Spinal cord (tissue), 10 donors: Measurements from ENCODE around the gene SCAMP4. TPM values are rescaled to one million over a fixed set of nuclear protein-coding genes. Genes with fewer than 3 reads are reported as not detected.

Experiments used
- DNase-seq, 6 donors: peaks; one replicate each; pipeline versions ENCODE4 v3.0.0 to v3.0.0-alpha.2; 2013 to 2015; ENCODE audit warnings: low spot score in 6 of 6, low read depth in 4 of 6
- H3K27ac ChIP-seq: one replicate; pipeline ENCODE4 v1.5.1; 2013; ENCODE audit warnings: low read depth, low read length, control low read depth
- H3K27me3 ChIP-seq: one replicate; pipeline ENCODE4 v1.6.1; 2013; ENCODE audit warnings: low read length; ENCODE audit not compliant: control insufficient read depth, insufficient read depth
- H3K36me3 ChIP-seq: one replicate; pipeline ENCODE4 v1.6.1; 2013; ENCODE audit warnings: low read length; ENCODE audit not compliant: control insufficient read depth, insufficient read depth
- H3K4me1 ChIP-seq: one replicate; pipeline ENCODE4 v1.6.1; 2013; ENCODE audit warnings: low read length; ENCODE audit not compliant: control insufficient read depth, insufficient read depth
- H3K4me3 ChIP-seq: one replicate; pipeline ENCODE4 v1.5.1; 2013; ENCODE audit warnings: low read depth, low read length, control low read depth
- H3K9me3 ChIP-seq: one replicate; pipeline ENCODE4 v1.6.1; 2013; ENCODE audit warnings: low read length; ENCODE audit not compliant: control insufficient read depth, insufficient read depth
- WGBS: methylation state at CpG from one replicate; pipeline ENCODE4 v1.1.5; 2013; ENCODE audit warnings: missing lambda C conversion rate; ENCODE audit not compliant: insufficient coverage; 5-methylcytosine and 5-hydroxymethylcytosine counted together
- polyA plus RNA-seq, 2 donors: library from polyadenylated mRNA; unstranded; fragments of 120-200 nt; gene quantifications; one replicate each; pipeline ENCODE4 v1.2.1, GENCODE V29; 2013; ENCODE audit not compliant: insufficient read length in 2 of 2
- total RNA-seq, 2 donors: library from RNA; depleted of rRNA in 1 of 2; stranded (reverse); fragments of 120-200 nt in 1 of 2; fragments of >200 nt in 1 of 2; gene quantifications; one replicate each; pipeline versions ENCODE4 v1.2.3 to v1.2.4, GENCODE V29; 2013 to 2014
- donor health status: healthy.

Gene SCAMP4
- total and polyA plus RNA-seq, 4 donors, result 25.2 to 112 (median 66.6) TPM

DNA sequence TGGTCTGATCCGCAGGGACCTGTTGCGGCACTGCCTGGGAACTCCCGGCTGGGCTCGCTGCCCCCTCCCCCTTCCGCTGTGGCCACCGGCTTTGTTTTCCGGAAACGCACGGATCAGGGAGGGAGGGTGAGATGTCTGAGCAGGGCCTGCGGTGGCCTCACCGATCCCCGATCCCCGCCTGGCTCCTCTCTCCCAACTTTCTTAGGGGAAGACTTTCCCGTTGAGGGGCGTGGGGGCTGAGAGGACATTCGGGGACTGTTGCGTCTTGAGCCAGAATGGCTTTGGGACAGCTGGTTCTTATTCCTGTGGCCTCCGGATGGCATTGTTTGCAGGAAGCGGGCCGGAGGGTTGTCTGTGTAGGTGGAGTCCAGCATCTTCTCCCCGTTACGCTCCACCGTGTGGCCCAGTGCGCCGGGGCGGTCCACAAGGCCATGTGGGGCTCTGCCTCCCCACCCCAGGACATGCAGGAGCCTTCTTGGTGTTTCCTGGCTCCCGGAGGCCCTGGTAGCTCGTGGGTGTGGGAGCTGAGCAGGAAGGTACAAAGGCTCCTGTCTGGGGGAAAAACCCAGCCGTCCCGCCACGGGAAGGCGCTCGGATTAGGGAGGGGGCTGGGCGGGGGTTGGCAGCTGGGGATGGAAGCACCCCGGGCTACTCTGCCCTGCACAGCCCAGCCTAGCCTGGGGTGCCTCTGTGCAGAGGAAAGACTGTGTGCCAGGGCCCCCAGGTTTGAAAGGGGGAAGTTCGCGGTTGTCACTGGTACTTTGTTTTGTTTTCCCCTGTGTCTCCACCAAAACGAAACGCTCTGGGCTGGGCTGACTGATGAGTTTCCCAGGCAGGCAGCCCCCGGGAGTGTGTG is 37.1 kb downstream of the SCAMP4 start:
- Histone ChIP-seq H3K9me3 (no peaks in the 10 kb centered on the region), H3K4me1 (peaks cover 43% of the 10 kb centered on the region), H3K4me3 (peak overlapping the region; percentile 69), H3K27me3 (no peaks in the 10 kb centered on the region), H3K27ac (peak overlapping the region; percentile 67), H3K36me3 (peaks cover 27% of the 10 kb centered on the region)
- peak in 2 of 6 donors; percentile 69 to 72 for DNase-seq
- under 1% methylated on average over 34 of the region's 40 CpGs for WGBS

DNA sequence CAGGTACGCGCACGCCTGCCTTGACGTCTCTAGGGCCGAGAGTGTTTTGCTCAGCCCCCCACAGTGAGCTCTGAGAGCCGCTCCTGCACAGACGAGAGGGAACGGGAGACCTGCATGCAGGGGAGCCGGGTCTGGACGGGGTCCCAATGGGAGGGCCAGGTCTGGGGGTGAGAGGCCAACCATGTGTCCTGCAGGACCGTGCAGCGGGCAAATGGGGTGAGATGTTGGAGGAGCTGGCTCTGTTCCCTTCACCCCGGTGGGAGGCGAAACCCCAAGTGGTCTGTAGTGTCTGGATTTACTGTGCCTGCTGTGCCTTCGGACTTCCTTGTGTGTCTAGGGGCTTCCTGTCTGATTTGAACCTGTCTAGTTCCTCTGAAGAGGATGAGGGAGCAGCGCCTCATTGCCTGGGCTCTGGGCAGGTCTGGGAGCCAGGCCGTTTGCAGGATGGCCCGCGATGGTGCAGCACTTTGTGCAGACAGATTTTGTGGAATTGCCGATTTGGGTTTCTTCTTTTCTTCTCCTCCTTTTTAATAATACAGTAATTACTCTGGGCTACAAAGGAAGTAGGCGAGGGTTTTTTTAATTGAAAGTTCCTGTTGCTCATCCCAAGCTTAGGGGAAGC is 37.8 kb downstream of the SCAMP4 start:
- peak in 1 of 6 donors; percentile 26 for DNase-seq
- H3K9me3 ChIP-seq, result no peaks in the 10 kb centered on the region
- peaks cover 33% of the 10 kb centered on the region for H3K36me3 ChIP-seq
- H3K4me1 ChIP-seq, result peaks cover 43% of the 10 kb centered on the region
- no peaks in the 10 kb centered on the region for H3K27me3 ChIP-seq
- peak overlapping the region; percentile 69 for H3K4me3 ChIP-seq
- no peak overlapping the region for H3K27ac ChIP-seq
- 12% methylated on average over 16 of the region's 21 CpGs for WGBS

DNA sequence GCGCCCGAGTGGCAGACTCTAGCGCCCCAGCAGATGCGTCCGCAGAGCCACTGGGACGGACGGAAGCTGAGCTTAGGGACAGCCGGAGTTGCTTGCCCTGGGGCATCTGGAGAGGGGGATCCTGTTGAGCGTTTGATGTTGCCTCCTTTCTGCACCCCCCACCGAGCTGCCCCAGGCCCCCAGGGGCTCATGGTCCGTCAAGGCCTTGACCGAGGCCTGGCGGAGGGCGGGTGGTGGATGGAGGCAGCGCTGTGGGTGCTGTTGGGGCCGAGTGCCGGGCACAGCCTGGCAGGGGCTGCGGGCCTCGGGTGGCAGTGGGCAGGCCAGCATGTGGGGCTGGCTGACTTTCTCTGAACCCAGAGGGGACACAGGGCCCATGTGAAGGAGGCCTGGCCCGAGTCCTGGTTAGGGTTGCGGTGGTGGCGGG is 38.5 kb downstream of the SCAMP4 start:
- Histone ChIP-seq H3K27ac (no peak overlapping the region), H3K27me3 (no peaks in the 10 kb centered on the region), H3K36me3 (peaks cover 36% of the 10 kb centered on the region), H3K9me3 (no peaks in the 10 kb centered on the region), H3K4me1 (peaks cover 43% of the 10 kb centered on the region), H3K4me3 (no peak overlapping the region)
- DNase-seq, result no peak
- WGBS, result 79% methylated on average over 22 of the region's 22 CpGs

DNA sequence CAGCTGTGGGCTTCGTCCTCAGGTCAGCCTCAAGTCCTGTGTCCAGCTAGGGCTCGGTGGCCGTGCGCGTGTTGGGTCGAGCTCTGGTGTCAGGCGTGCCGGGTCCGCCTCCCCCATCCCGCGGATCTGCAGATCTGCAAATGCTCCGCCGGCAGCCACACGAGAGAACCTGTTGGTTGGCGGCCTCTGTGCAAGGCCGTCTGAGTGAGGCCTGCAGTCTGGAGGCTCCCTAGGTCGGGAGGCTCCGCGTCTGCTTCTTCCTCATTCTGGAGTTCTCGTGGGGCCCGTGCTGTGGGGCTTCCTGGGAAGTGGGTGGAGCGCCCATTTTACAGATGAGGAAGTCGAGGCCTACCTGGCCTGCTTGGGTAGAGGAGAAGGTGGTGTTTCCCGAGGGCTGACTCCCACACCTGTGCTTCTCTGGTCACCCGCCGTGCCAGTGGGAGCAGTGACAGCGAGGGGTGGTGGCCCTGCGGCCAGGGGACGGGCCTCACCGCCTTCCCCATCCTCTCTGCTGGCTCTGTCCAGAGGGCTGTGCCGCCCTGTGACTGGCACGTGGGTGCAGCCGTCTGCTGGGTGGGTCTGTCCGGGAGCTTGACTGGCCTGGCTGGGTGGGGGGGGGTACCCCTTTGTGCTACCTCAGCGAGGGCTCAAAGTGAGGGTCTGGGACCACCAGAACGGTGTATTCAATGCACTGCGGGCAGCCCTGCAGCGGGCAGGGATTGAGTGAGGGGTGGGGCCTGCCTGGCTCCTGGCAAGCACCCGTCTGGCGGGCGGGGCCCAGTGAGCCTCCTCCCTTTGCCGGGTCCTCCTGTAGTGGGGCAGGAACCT is 39.1 kb downstream of the SCAMP4 start:
- peaks cover 42% of the 10 kb centered on the region for H3K4me1 ChIP-seq
- H3K27ac ChIP-seq, result no peak overlapping the region
- peaks cover 41% of the 10 kb centered on the region for H3K36me3 ChIP-seq
- no peak for DNase-seq
- H3K9me3 ChIP-seq, result no peaks in the 10 kb centered on the region
- no peaks in the 10 kb centered on the region for H3K27me3 ChIP-seq
- no peak overlapping the region for H3K4me3 ChIP-seq
- WGBS, result 86% methylated on average over 38 of the region's 42 CpGs

DNA sequence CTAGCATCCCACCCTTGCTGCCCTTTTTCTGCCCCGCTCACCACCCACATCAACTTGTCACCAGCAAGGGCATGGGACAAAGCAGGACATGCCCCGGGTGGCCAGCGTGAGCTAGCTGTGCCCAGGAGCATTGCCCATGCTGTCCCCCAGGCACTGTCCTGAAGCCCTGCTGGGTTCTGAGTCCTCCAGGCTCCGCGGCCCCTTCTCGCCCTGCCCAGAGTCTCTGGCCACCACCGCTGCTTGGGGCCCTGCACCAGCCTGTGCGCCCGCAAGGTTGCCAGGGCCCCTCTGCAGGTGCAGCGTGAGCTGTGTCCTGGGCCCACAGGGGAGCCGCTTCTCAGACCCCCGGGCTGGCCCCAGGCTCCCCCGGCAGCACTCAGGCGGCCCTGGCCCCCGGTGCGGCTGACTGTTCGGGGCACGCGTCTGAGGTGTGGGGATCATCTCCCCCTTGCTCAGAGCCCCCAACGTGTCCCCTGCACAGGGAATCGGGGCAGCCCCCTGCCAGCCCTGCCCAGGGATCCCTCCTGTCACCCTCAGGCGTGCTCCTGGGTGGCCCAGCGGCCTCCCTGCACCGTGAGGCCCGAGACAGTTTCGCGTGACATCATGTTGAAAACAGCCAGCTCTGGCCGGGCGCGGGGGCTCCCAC is 39.8 kb downstream of the SCAMP4 start:
- 94% methylated on average over 30 of the region's 30 CpGs for WGBS
- peaks cover 34% of the 10 kb centered on the region for H3K4me1 ChIP-seq
- peaks cover 48% of the 10 kb centered on the region for H3K36me3 ChIP-seq
- H3K27ac ChIP-seq, result no peak overlapping the region
- H3K9me3 ChIP-seq, result no peaks in the 10 kb centered on the region
- H3K27me3 ChIP-seq, result no peaks in the 10 kb centered on the region
- DNase-seq, result no peak
- H3K4me3 ChIP-seq, result no peak overlapping the region

DNA sequence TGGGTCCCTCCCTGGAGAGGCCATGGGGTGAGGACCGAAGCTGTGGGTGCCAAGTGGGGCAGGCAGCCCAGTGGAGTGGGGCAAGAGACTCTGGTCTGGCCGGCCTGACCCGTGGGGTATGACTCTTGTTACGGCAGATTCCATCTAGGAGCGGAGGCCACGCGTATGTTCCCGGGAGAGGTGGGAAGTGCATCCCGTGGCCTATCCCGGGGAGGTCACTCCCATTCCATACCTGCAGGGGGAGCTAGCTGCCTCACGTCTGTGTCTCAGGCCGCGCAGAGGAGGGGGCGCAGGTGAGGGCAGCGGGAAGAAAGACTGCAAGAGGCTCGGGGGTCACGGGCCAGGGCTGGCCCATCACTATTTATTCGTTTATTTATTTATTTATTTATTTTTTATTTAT is 40.7 kb downstream of the SCAMP4 start:
- Histone ChIP-seq H3K4me1 (peaks cover 30% of the 10 kb centered on the region), H3K9me3 (no peaks in the 10 kb centered on the region), H3K27ac (no peak overlapping the region), H3K4me3 (no peak overlapping the region), H3K36me3 (peaks cover 54% of the 10 kb centered on the region), H3K27me3 (no peaks in the 10 kb centered on the region)
- WGBS, result 80% methylated on average over 11 of the region's 18 CpGs
- no peak for DNase-seq

DNA sequence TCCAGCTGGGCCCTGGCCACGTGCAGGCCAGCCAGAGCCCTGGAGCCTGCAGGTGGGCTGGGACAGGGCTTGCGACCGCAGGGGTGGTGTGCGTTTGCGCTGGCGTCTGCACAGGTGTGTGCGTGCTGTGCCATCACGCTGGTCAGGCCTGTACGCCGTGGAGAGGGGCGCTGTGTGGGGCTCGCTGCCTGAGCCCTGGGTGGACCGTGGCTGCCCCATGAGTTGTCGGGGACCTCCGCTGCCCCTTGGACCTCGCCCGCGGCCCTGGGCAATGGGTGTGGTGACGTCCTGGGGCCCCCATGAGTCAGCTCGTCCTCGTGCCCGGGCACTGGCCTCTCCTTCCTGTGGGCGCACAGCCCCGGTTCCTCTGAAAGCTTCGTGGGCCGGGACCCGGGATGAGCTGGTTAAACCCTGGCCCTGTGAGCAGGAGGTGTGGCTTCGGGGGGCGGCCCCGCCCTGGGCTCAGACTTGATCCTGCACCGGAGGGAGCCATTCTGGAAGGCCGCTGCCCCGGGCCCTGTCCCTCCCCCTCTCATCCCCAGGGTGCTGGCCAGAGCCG is 42.5 kb downstream of the SCAMP4 start:
- no peak overlapping the region for H3K27ac ChIP-seq
- DNase-seq, result no peak
- no peak overlapping the region for H3K4me3 ChIP-seq
- peaks cover 23% of the 10 kb centered on the region for H3K4me1 ChIP-seq
- peaks cover 63% of the 10 kb centered on the region for H3K36me3 ChIP-seq
- H3K27me3 ChIP-seq, result no peaks in the 10 kb centered on the region
- 86% methylated on average over 33 of the region's 34 CpGs for WGBS
- no peaks in the 10 kb centered on the region for H3K9me3 ChIP-seq

DNA sequence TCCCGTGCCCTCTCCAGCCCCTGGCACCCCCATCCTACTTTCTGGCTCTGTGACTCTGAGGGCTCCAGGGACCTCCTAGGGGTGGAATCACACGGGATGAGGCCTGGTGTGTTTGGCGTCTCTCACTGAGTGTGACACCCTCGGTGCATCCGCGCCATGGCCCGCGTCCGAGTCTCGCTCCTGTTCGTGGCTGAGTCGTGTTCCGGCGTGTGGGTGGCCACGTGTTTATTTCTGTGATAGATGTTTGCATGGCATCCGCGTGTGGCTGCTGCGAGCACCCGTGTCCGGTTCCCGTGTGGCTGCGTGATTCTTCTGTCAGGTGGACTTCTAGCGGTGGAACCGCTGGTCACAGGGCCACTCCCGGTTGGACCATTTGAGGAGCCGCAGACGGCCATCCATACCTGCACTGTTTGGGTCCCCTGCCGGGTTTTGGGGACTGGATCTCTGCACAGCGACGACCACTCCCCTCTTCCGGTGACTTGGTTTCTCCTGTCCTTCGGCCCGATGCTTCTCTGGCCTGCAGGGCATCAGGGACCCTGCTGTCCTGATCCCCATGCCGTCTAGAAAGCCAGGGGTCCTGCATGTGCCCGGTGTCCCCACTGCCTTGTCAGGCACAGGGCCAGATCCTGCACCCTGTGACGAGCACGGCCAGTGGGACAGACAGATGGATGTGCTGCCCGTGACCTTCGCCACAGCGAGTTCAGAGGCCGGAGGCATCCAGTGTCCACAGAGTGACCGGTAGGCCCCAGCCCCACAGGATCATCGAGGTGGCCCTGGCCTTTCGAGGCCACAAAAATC is 44.3 kb downstream of the SCAMP4 start:
- peaks cover 69% of the 10 kb centered on the region for H3K36me3 ChIP-seq
- no peaks in the 10 kb centered on the region for H3K27me3 ChIP-seq
- no peak overlapping the region for H3K4me3 ChIP-seq
- no peak for DNase-seq
- no peak overlapping the region for H3K27ac ChIP-seq
- H3K4me1 ChIP-seq, result peaks cover 9% of the 10 kb centered on the region
- WGBS, result 95% methylated on average over 41 of the region's 44 CpGs
- no peaks in the 10 kb centered on the region for H3K9me3 ChIP-seq
